Kasumi-1 (cell line): ENCODE measurements around the gene FEM1A.
"Not testable (repeated sequence)": the region's sequence is repeated elsewhere in the genome, so short reads cannot be mapped to it uniquely, and the experiment has no call there.

Source experiments
- DNase-seq, 2 experiments: peaks; one replicate each; lab custom pipeline; 2025; lab: John Stamatoyannopoulos, UW

FEM1A gene

DNA sequence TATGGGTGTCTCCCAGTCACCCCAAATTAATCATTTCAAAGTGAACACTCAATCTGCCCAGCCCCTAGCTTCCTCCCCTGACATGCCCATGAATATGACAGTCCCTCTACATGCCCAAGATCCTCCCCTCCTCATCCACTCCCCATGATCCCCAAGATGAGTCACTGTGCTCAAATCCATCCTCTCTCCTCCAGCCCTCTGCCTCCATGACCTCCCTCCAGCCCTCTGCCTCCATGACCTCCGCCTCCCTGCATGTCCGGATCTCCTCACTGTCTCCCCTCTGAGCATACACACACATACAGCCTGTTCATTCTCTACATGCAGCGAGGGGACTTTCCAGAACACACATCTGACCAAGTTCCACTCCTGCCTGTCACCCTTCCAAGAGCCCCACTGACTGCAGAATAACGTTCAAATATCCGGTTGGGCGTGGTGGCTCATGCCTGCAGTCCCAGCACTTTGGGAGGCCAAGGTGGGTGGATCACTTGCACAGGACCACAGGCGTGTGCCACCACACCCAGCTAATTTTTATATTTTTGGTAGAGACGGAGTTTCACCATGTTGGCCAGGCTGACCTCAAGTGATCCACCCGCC lies 18.4 kb upstream of the FEM1A start:
- no peak for DNase-seq

DNA sequence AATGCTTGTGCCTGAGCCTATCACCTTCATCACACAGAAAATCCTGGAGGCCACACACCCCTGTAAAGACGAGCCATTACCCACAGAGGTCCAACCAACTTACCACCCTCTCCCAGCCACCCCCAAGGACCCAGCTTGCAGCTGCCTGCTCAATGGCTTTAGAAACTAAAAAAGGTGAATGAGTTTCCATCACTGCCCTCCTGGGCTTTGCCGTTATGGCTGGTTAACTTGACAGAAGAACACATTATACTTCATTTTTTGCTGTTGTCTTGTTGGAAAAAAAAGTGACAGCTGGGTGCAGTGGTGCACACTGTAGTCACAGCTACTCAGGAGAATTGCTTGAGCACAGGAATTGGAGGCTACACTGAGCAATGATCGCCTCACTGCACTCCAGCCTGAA lies 17.4 kb upstream of the FEM1A start:
- no peak for DNase-seq

DNA sequence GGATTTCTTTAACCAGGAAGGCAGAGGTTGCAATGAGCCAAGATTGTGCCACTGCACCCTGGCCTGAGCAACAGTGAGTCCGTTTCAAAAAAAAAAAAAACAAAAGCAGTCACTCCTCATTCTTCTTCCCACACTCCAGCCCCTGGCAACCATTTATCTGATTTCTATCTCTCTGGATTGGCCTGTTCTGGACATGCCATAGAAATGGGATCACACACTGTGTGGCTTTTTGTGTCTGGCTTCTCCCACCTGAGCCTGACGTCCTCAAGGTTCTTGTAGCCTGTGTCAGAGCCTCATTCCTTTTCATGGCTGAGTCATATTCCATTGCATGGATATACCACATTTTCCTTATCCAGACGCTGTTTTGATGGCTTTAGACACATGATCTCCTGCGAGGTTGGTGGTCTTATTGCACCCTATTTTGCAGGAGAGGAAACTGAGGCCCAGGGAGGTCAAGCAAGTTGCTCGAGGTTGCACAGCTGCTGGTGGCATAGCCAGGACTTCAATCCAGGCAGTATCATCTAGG lies 15.8 kb upstream of the FEM1A start:
- no peak for DNase-seq

DNA sequence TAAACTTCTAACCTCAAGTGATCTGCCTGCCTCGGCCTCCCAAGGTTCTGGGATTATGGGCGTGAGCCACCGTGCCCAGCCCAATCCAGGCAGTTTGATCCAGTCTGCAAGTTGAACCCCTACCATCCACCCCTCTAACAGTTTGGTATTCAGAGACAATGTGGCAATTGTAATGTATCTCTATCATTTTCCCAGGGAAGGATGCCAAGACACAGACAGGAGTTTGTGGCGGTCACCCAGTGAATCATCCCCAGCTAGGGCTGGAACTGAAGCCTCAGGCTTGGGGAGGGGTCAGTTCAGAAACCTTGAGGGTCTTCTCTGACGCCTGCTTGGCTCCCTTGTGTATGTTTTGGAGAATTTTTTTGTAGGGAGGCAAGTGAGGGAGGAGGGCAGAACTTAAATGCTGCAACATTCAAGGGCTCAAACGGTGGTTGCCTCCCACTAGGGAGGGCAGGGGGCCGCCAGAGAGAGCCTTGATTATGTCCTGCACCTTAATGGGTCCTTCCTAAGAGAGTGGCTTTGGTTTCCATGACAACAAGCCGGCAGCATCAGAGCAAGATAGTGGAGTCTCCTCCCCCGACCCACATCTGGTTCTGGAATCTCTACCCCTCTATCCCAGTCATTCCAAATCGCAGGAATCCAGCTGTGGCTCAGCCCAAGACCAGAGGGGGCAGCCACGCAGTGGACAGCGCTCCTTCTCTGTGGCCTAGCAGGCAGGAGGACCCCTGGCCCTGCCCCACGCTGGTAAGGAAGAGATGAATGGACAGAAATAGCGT lies 14.9 kb upstream of the FEM1A start:
- no peak for DNase-seq

DNA sequence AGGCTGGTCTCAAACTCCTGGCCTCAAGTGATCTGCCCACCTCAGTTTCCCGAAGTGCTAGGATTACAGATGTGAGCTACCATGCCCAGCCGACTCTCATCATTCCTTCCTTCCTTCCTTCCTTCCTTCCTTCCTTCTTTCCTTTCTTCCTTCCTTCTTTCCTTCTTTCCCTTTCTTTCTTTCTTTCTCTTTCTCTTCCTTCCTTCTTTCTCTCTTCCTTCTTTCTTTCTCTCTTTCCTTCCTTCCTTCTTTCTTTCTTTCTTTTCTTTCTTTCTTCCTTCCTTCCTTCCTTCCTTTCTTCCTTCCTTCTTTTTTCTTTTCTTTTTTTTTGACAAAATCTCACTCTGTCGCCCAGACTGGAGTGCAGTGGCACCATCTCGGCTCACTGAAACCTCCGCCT lies 13.4 kb upstream of the FEM1A start:
- not testable (repeated sequence) for DNase-seq

DNA sequence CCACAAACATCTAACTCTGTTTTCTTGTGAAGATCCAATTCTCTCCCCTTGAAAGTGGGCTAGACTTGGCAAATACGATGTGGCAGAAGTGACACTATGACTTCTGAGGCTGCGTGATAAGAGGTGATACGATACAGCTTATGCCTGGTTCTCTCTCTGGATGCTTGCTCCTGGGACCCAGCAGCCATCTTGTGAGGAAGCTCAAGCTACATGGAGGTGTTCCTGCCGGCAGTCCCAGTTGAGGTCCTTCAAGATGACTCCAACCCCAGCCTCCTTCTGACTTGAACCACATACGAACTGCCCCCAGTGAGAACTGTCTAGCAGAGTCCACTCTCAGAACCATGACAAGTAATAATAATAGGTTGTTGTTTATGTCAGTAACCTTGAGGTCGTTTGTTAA lies 10.7 kb upstream of the FEM1A start:
- DNase-seq, result no peak

DNA sequence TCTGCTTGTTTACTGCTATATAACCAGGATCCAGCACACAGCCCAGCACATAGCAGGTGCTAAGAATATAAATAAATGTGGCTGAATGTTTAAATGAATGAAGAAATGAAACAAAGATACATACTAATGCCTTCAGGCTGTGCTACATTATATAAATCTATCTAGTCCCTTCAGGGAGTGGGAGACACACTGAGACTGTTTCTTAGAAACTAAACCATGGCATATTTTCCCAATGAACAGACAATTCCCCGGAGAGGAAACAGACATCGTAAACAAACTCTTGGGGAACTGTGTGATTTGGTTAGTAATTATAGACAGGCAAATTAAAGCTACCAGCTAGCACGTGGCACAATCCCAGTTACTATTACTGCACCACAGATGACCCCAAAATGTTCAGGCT lies 9.7 kb upstream of the FEM1A start:
- no peak for DNase-seq

DNA sequence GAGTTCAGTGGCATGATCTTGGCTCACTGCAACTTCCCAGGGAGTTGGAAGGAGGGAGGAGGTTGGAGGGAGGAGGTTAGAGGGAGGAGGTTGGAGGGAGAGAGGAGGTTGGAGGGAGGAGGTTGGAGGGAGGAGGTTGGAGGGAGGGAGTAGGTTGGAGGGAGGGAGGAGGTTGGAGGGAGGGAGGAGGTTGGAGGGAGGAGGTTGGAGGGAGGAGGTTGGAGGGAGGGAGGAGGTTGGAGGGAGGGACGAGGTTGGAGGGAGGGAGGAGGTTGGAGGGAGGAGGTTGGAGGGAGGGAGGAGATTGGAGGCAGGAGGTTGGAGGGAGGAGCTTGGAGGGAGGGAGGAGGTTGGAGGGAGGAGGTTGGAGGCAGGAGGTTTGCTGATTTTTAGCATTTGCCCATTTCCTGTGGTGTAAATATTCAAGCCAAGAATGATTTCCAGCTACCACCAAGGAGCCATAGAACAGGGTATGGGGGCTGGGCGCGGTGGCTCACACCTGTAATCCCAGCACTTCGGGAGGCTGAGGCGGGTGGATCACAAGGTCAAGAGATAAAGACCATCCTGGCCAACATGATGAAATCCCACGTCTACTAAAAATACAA lies 5.0 kb upstream of the FEM1A start:
- DNase-seq, result not testable (repeated sequence)

DNA sequence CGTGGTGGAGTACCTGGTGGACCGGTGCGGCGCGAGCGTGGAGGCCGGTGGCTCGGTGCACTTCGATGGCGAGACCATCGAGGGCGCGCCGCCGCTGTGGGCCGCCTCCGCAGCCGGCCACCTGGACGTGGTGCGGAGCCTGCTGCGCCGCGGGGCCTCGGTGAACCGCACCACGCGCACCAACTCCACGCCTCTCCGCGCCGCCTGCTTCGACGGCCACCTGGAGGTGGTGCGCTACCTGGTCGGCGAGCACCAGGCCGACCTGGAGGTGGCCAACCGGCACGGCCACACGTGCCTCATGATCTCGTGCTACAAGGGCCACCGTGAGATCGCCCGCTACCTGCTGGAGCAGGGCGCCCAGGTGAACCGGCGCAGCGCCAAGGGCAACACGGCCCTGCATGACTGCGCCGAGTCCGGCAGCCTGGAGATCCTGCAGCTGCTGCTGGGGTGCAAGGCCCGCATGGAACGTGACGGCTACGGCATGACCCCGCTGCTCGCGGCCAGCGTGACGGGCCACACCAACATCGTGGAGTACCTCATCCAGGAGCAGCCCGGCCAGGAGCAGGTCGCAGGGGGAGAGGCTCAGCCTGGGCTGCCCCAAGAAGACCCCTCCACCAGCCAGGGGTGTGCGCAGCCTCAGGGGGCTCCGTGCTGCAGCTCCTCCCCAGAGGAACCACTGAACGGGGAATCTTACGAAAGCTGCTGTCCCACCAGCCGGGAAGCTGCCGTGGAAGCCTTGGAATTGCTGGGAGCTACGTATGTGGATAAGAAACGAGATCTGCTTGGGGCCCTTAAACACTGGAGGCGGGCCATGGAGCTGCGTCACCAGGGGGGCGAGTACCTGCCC lies 708 bp downstream of the FEM1A start:
- not testable (repeated sequence) for DNase-seq

DNA sequence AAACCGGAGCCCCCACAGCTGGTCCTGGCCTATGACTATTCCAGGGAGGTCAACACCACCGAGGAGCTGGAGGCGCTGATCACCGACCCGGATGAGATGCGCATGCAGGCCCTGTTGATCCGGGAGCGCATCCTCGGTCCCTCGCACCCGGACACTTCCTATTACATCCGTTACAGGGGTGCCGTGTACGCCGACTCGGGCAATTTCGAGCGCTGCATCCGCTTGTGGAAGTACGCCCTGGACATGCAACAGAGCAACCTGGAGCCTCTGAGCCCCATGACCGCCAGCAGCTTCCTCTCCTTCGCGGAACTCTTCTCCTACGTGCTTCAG lies 1.3 kb downstream of the FEM1A start:
- not testable (repeated sequence) for DNase-seq

DNA sequence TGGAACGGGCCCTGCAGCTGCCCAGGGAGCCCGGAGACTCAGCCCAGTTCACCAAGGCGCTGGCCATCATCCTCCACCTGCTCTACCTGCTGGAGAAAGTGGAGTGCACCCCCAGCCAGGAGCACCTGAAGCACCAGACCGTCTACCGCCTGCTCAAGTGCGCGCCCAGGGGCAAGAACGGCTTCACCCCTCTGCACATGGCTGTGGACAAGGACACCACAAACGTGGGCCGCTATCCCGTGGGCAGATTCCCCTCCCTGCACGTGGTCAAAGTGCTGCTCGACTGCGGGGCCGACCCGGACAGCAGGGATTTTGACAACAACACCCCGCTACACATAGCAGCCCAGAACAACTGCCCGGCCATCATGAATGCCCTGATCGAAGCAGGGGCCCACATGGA lies 1.7 kb downstream of the FEM1A start:
- not testable (repeated sequence) for DNase-seq

DNA sequence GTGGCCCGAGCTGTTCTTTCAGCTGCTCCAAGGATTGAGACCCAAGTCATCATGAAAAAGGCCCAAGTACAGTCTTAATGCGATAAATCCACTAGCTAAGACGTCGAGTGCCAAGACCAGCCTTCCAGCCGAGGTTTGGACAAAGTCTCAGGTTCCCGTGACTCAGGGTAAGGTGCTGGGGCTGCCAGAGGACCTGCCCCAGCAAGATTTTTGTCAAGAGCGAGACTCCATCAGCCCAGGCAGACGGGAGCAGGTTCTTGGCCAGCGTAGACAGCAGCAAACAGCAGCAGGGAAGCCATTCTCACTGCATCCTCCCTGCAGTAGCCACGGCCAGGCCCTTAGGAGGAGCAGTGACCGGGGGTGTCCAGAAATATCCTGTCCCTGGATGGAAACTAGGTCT lies 3.4 kb downstream of the FEM1A start:
- DNase-seq, result no peak

DNA sequence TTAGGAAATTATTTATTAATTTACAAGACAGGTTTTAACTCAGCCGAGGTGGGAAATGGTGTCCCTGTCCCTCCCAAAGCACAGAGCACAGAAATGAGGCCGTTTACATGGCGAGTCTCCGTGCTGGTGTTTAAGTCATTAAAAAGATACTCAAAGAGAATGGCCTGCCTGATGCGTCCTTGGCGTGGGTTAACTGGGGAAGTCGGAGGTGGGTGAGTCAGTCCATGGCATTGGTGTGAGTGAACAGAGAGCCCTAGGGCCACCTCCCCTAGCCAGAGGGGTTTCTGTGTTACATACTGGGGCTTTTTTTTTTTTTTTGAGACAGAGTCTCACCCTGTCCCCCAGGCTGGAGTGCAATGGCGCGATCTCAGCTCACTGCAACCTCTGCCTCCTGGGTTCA lies 3.9 kb downstream of the FEM1A start:
- DNase-seq, result no peak

DNA sequence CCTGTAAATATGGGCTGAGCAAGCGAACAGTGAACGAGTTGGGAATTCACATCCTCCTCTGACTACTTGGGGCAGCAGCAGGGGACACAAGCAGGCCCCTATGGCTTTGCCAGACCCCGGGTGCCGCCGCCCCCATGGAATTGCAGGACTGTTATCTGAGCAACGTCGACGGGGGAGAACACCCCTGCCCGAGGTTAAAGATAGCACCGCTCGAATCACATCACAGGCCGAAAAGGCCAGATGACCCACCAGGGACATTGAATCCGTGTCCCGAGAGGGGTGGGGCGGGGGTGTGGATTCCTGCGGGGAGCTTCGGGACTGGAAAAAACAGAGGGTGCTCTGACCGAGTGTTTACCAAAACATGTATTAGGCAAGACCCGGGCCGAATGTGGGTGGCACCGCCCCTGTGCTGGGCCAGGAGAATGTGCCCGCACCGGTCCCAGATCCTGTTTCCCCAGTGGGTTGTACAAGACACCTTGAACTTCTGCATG lies 9.1 kb downstream of the FEM1A start:
- no peak for DNase-seq

DNA sequence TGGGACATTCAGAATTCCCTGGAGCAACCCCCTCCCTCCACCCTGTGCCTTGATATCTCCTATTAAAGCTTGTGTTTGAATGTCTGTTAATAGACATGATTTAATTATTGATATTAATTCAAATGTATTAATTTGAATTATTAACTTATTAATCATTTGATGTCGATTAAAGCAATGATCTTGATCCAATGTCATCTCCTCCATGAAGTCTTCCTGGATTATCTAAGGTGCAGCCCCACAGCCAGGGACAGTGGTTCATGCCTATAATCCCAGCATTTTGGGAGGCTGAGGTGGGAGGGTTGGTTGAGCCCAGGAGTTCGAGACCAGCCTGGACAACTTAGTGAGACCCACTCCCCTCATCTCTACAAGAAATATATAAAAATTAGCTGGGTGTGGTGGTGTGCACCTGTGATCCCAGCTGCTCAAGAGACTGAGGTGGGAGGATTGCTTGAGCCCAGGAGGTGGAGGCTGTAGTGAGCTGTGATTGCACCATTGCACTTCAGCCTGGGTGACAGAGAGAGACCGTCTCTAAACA lies 9.6 kb downstream of the FEM1A start:
- DNase-seq, result no peak

DNA sequence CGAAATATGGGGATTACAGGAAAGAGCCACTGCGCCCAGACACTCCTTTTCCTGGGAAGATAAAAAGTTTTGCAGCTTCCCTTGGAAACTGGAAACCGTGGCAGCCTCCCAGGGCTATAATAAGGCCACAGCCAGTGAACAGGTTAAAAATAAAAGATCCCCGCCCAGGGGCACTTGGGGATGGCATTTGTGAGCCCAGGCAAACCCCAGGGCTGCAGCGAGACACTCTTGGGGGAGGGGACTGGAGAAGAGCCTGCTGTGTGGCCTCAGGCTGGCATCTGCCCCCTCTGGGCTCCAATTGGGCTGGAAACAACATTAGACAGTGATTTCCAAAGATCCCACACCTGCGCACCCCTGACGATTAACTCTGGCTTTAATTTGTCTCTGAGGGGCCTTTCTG lies 11.2 kb downstream of the FEM1A start:
- no peak for DNase-seq

DNA sequence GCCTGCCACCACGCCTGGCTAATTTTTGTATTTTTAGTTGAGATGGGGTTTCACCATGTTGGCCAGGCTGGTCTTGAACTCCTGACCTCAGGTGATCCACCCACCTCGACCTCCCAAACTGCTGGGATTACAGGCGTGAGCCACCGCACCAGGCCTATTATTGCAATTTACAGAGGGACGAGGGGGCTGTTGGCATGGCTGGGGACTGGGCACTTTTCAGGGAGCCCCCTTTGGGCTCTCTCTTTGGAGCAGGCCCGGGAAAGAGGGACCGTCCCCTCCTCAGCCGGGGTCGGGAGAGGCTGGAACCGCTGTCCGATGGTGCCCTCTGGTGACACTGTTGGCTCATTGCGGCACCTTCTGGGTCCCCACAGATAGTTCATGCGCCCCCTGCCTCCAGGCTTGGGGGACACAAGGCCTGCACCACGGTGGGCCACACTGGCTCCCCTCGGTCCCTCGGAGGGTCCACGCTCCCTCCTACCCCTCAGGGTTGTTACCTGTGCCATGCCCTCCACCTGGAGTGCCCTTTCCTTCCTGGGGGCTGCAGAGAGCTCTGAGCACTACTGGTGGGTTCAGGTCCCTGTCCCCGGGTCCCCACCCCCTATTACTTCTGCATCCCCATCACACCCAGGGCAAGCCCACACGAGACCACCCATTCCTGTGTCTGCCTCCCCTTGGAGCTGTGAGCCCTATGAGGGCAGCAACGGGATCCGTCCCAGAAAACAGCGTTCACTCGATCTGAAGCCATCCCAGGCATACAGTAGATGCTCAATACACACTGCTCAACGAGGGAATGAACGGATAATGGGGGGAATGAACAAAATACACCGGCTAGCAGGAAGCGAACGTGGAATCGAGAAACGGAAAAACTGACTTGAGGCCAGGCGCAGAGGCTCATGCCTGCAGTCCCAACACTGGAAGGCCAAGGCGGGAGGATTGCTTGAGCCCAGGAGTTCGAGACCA lies 12.5 kb downstream of the FEM1A start:
- DNase-seq, result peak; percentile 52 to 64

DNA sequence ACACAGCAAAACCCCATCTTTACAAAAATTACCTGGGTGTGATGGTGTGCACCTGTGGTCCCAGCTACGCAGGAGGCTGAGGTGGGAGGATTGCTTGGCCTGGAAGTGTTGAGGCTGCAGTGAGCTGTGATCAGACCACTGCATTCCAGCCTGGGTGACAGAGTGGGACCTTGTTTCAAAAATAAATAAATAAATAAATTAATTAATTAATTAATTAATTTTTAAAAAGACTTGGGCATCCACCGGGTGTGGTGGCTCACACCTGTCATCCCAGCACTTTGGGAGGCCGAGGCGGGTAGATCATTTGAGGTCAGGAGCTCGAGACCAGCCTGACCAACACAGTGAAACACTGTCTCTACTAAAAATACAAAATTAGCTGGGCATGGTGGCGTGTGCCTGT lies 13.6 kb downstream of the FEM1A start:
- not testable (repeated sequence) for DNase-seq

DNA sequence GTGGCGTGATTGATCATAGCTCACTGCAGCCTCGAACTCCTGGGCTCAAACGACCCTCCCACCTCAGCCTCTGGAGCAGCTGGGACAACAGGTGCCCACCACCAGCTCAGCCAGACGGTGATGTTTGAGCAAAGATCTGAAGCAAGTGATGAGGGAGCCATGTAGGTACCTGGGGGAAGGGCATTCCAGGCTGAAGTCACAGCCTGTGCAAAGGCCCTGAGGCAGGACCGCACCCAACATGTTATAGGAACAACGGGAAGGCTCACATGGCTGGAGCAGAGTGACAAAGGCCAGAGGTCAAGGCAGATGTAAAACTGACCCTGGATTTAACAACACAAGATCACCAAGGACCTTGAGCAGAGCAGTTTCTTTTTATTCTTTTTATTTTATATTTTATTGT lies 14.8 kb downstream of the FEM1A start:
- no peak for DNase-seq

DNA sequence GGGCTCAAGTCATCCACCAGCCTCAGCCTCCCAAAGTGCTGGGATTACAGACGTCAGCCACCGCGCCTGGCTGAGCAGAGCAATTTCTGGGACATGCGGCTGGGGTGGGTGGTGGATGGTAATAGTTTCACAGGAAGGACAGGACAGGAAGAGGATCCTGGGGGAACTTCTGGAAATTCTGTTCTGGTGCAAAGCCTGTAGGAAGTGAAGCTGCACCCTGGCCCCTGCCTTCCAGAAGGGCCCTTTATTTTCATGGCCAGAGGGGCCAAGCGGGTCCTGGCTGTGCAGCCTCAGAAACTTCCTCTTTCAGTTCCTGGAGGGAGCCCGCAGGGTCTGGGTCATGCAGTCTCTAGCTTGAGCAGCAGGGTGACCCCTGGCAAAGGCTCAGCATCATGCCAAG lies 15.7 kb downstream of the FEM1A start:
- peak; percentile 61 to 64 for DNase-seq
